ENCODE measurements around the gene BCL2L11. TPM values are rescaled to one million over a fixed set of nuclear protein-coding genes. Genes with fewer than 3 reads are reported as not detected.

The BCL2L11 gene
- total and polyA plus RNA-seq, 10 of the 15 experiments (the other 5 are each of a cell fraction or from before 2014, with no cell fraction given), result 0.29 to 10.1 (median 1.1) TPM

DNA sequence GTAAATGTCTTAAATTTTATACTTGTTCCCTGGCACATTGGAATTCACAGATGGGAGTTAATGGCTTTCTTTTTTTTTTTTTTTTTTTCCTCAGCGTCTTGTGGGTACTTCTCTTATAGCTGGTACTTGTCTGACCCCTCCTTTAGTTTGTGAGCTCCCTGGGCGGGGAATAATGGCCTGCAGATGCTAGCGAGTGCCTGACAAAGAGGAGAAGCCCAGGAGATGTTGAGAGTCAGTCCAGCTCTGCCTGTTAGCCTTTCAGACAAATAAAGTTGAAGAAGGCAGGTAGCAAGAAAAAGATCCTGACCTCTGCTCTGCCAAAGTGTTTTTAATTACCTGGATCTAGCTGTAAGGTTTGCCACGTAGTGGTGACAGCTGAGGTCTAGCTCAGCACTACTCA is 6.6 kb downstream of the BCL2L11 start (continued):
- TF ChIP-seq EED (IDR thresholded peaks at IDR 0.05; ENCODE audit: low read depth), result no peak
- no peak for TF ChIP-seq SIN3A (IDR thresholded peaks at IDR 0.05; ENCODE audit: low read depth, low read length)
- no peak for TF ChIP-seq BHLHE40 (IDR thresholded peaks at IDR 0.05; ENCODE audit: borderline replicate concordance in 1 of 2, low read depth in 2 of 2, low read length in 1 of 2)
- no peak for TF ChIP-seq BRCA1 (IDR thresholded peaks at IDR 0.05; ENCODE audit: low read depth, low read length)

DNA sequence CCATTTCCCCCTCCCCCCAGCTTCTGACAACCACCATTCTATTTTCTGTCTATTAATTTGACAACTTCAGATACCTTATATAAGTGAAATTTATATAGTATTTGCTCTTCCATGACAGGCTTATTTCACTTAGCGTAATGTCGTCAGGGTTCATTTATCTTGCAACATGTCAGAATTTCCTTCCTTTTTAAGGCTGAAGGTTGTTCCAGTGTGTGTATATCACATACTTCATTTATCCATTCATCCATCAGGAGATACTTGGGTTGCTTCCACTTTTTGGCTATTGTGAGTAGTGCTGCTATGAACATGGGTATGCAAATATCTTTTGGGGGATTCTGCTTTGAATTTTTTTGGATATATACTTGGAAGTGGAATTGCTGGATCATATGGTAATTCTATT is 7.4 kb downstream of the BCL2L11 start:
- ATAC-seq, result no peak
- TF ChIP-seq KAT2A (conservative IDR thresholded peaks at IDR 0.05; ENCODE audit: control insufficient read depth, low read depth, low read length) (no peak), JUND (IDR thresholded peaks at IDR 0.05; ENCODE audit: low read depth, low read length) (no peak), SPI1 (IDR thresholded peaks at IDR 0.05; ENCODE audit: borderline replicate concordance, insufficient read depth, low read depth, low read length) (no peak), BACH1 (IDR thresholded peaks at IDR 0.05; ENCODE audit: borderline replicate concordance) (no peak), BCL11A (IDR thresholded peaks at IDR 0.05; ENCODE audit: low read depth, low read length) (no peak), POLR2A (IDR thresholded peaks at IDR 0.05; ENCODE audit: low read depth, low read length) (no peak), FOS (IDR thresholded peaks at IDR 0.05; ENCODE audit: borderline replicate concordance, extremely low read depth, insufficient read length) (no peak), PAX8 (IDR thresholded peaks at IDR 0.05) (no peak), STAT3 (IDR thresholded peaks at IDR 0.05; ENCODE audit: low read depth, low read length) (no peak), ASH2L (IDR thresholded peaks at IDR 0.05; ENCODE audit: borderline replicate concordance, low read depth) (no peak)
- TF ChIP-seq, protein P1, sequence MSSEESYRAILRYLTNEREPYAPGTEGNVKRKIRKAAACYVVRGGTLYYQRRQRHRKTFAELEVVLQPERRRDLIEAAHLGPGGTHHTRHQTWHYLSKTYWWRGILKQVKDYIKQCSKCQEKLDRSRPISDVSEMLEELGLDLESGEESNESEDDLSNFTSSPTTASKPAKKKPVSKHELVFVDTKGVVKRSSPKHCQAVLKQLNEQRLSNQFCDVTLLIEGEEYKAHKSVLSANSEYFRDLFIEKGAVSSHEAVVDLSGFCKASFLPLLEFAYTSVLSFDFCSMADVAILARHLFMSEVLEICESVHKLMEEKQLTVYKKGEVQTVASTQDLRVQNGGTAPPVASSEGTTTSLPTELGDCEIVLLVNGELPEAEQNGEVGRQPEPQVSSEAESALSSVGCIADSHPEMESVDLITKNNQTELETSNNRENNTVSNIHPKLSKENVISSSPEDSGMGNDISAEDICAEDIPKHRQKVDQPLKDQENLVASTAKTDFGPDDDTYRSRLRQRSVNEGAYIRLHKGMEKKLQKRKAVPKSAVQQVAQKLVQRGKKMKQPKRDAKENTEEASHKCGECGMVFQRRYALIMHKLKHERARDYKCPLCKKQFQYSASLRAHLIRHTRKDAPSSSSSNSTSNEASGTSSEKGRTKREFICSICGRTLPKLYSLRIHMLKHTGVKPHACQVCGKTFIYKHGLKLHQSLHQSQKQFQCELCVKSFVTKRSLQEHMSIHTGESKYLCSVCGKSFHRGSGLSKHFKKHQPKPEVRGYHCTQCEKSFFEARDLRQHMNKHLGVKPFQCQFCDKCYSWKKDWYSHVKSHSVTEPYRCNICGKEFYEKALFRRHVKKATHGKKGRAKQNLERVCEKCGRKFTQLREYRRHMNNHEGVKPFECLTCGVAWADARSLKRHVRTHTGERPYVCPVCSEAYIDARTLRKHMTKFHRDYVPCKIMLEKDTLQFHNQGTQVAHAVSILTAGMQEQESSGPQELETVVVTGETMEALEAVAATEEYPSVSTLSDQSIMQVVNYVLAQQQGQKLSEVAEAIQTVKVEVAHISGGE (CRISPR knock-in tag; IDR thresholded peaks at IDR 0.05), result no peak
- TF ChIP-seq, protein P2, sequence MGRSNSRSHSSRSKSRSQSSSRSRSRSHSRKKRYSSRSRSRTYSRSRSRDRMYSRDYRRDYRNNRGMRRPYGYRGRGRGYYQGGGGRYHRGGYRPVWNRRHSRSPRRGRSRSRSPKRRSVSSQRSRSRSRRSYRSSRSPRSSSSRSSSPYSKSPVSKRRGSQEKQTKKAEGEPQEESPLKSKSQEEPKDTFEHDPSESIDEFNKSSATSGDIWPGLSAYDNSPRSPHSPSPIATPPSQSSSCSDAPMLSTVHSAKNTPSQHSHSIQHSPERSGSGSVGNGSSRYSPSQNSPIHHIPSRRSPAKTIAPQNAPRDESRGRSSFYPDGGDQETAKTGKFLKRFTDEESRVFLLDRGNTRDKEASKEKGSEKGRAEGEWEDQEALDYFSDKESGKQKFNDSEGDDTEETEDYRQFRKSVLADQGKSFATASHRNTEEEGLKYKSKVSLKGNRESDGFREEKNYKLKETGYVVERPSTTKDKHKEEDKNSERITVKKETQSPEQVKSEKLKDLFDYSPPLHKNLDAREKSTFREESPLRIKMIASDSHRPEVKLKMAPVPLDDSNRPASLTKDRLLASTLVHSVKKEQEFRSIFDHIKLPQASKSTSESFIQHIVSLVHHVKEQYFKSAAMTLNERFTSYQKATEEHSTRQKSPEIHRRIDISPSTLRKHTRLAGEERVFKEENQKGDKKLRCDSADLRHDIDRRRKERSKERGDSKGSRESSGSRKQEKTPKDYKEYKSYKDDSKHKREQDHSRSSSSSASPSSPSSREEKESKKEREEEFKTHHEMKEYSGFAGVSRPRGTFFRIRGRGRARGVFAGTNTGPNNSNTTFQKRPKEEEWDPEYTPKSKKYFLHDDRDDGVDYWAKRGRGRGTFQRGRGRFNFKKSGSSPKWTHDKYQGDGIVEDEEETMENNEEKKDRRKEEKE (IDR thresholded peaks at IDR 0.05), result no peak
- no peak for FAIRE-seq
- RAD21 ChIA-PET (ENCODE audit: unreplicated experiment), result interaction anchor here (1.3 to 2.6 kb wide), 3 partner anchors 7 to 67 kb away, joined by 3 to 8 read pairs (median 5); partner anchors contain the start of gene BCL2L11
- intact Hi-C loops (cut with micrococcal nuclease; ENCODE audit: unreplicated experiment), result loop anchor here (10.0 kb wide), 1 partner anchor 327 kb away; no protein-coding TSS in a partner anchor
- CTCF ChIA-PET, result no interaction called here
- no peaks in the 10 kb centered on the region for H3K4me1 ChIP-seq (ENCODE audit: control insufficient read depth, insufficient read depth, low read length)
- no peak overlapping the region for H3K4me3 ChIP-seq
- 100% methylated on average over 2 of the region's 2 CpGs for WGBS (ENCODE audit: insufficient coverage, insufficient replicate concordance, low lambda C conversion rate, missing lambda C conversion rate)
- no peak overlapping the region for H3K4me2 ChIP-seq (ENCODE audit: control insufficient read depth, insufficient read depth)
- no TSS peak for BruUV-seq (replicated peaks)
- in situ Hi-C loops (cut with MboI), result no loop called here
- no peak overlapping the region for H3K9ac ChIP-seq (ENCODE audit: control insufficient read depth, insufficient read depth, low read length)
- no peaks in the 10 kb centered on the region for H3K27me3 ChIP-seq (replicated peaks in 1 of 2; ENCODE audit: control insufficient read depth in 2 of 2, insufficient read depth in 2 of 2, low read length in 1 of 2)
- SMC1A ChIA-PET (ENCODE audit: uncharacterized antibody, unreplicated experiment), result interaction anchor here (1.9 to 5.2 kb wide), 2 partner anchors 66 to 81 kb away, joined by 6 to 35 read pairs; no protein-coding TSS in a partner anchor
- peaks cover 3% of the 10 kb centered on the region for H3K79me2 ChIP-seq (ENCODE audit: control insufficient read depth, insufficient read depth, low read length)
- H3K27ac ChIP-seq (ENCODE audit: control insufficient read depth, insufficient read depth), result no peak overlapping the region
- DNase-seq (ENCODE audit: low read depth, low spot score), result no peak
- no peaks in the 10 kb centered on the region for H3K9me3 ChIP-seq (replicated peaks; ENCODE audit: control insufficient read depth, insufficient read depth, low read length)
- H4K20me1 ChIP-seq (ENCODE audit: control insufficient read depth, insufficient read depth), result no peaks in the 10 kb centered on the region; the same call in 1 of the 2 replicates
- POLR2A ChIA-PET, result no interaction called here
- peaks cover 0 to 4% of the 10 kb centered on the region in 2 experiments; a peak in 2 of 4 replicates for H3K36me3 ChIP-seq (ENCODE audit: control insufficient read depth in 2 of 2, insufficient read depth in 2 of 2, low read length in 1 of 2)
- no peak overlapping the region for H2AFZ ChIP-seq (ENCODE audit: control insufficient read depth, low read depth, low read length)

Measured in GM12878 (cell line).